ENCODE measurements around the gene DCDC2C. TPM values are rescaled to one million over a fixed set of nuclear protein-coding genes. Genes with fewer than 3 reads are reported as not detected.

The DCDC2C gene
- total RNA-seq, 1 donor from 2014 or later, result not detected

DNA sequence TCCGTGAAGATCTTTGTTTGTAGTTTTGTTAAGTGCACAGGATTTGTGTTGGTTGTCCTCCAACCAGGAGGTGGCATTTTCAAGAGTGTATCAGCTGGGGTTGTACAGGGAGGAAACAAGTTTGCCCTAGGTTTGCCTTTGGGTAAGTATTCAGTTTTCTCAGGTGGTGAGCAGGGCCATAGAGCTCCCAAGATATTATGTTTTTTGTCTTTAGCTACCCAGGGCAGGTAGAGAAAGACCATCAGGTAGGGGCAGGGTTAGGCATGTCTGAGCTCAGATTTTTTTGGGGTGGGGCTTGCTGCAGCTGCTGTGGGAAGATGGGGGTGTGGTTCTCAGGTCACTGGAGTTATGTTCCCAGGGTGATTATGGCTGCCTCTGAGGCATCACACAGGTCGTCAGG, 191.6 kb downstream of the DCDC2C start:
- no peak for DNase-seq (ENCODE audit: low read depth)

Other genes starting within 250 kb of the DCDC2C start
- 32.5 and 35.3 TPM in 2 replicates for gene ADI1, start 184.0 kb upstream of the DCDC2C start, total RNA-seq
- 27.1 and 47.1 TPM in 2 replicates for gene RNASEH1, start 145.2 kb upstream of the DCDC2C start, total RNA-seq
- gene RPS7, start 128.3 kb upstream of the DCDC2C start, total RNA-seq, result 725 and 2,271 TPM in 2 replicates
- not detected in 2 replicates for gene COLEC11, start 108.5 kb upstream of the DCDC2C start, total RNA-seq
- gene ALLC, start 45.4 kb upstream of the DCDC2C start, total RNA-seq, result not detected in 2 replicates